ENCODE measurements around the gene SLC35E2B.

SLC35E2B gene

DNA sequence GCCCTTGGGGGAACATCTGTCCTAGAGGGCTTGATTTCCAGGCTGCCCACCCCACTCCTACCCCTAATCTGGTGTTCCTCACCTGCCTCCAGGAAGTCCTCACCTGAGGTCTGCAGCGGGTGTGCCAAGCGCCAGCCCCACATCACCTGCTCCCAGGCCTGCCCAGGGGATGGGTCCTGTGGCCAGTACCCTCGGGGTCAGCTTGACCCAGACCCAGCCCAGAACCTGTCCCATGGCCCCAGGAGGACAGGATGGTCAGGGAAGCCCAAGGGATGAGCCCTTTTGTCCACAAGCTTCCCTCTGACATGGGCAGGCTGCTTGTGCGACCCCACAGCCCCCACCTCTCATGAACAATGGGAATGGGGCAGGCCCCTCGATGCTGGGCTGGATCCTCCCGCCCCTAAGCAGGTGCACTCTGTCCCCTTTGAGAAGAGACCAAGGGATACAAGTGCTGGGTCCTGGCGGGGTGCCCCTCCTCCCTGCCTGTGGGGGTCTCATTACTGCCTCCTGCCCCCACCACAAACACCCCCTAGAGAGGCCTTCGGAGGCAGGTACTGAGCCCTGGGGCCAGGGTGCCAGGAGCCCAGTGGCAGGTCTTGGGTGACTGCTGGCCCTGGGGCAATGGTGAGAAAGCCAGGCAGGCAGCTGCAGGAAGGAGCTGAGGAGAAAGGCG, 74.1 kb downstream of the SLC35E2B start:
- Histone ChIP-seq H3K27me3 (no peaks in the 10 kb centered on the region), H3K9me3 (replicated peaks in 1 of 11) (no peaks in the 10 kb centered on the region), H3K27ac (no peak overlapping the region), H3K36me3 (peaks cover 0 to 28% (median 14%) of the 10 kb centered on the region in 11 experiments; a peak in 14 of 22 replicates), H3K4me2 (no peak overlapping the region), H3K4me1 (peaks cover 23 to 44% (median 28%) of the 10 kb centered on the region in 10 experiments), H3K4me3 (no peak overlapping the region), H3K9ac (peak overlapping the region in 3 of 11 experiments; percentile 26 to 99 (median 31); a peak in 2 of 22 replicates), H4K20me1 (peaks cover 11 to 89% (median 67%) of the 10 kb centered on the region in 11 experiments; a peak in 19 of 22 replicates)
- no peak for TF ChIP-seq Cebpa-rat (IDR thresholded peaks at IDR 0.05)

DNA sequence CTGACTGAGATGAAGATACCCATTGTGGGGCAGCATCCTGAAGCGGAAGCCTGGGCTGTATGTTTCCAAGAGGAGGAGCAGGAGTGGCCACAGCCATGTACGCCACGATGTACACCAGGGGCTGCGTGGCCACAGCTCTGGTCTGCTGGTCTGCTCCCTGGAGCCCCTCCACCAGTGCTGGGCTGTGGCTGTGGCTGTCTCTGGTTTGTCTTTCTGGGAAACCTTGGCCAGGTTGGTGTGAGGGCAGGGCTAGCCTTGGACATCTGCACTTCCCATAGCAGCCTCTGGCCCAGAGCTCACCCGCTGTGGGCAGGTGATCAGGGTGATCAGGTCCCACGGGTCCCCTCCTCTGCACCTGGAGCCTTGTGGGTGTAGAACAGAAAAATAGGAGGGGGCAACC, 74.7 kb downstream of the SLC35E2B start:
- Histone ChIP-seq H3K4me2 (peak overlapping the region in 5 of 11 experiments; percentile 84 to 100 (median 98); a peak in 4 of 22 replicates), H4K20me1 (peaks cover 11 to 87% (median 67%) of the 10 kb centered on the region in 11 experiments; a peak in 19 of 22 replicates), H3K27me3 (no peaks in the 10 kb centered on the region), H3K36me3 (peaks cover 0 to 28% (median 14%) of the 10 kb centered on the region in 11 experiments; a peak in 14 of 22 replicates), H3K27ac (no peak overlapping the region), H3K9ac (peak overlapping the region in 9 of 11 experiments; percentile 26 to 99 (median 96); a peak in 7 of 22 replicates), H3K4me1 (peaks cover 27 to 46% (median 32%) of the 10 kb centered on the region in 10 experiments), H3K9me3 (replicated peaks in 1 of 11) (no peaks in the 10 kb centered on the region), H3K4me3 (no peak overlapping the region)
- TF ChIP-seq Cebpa-rat (IDR thresholded peaks at IDR 0.05): no peak

DNA sequence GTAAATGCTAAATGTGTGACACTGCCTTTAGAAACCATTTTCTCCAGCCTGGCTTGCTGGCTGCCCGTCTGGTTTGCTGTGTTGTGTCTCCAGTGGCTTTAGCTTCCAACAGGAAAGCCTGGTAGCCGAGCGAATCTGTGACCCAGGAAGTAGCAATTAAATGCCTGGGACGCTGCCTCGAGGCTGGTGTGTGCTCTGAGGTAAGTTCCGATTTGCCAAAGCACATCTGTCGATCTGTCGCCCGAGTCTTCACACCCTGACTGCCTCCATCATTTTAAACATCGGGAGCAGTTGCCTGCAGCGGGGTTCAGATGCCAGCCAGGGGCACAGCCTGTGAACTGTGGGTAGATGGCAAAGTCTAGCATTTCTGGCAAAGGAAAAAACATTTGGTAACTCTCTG, 75.1 kb downstream of the SLC35E2B start:
- H3K4me1 ChIP-seq: peaks cover 27 to 46% (median 32%) of the 10 kb centered on the region in 10 experiments
- H3K27ac ChIP-seq: no peak overlapping the region
- peak overlapping the region in 2 of 10 experiments; percentile 83 to 86; a peak in 1 of 20 replicates for H3K4me3 ChIP-seq
- H3K27me3 ChIP-seq: no peaks in the 10 kb centered on the region
- H3K4me2 ChIP-seq: peak overlapping the region; percentile 84 to 100 (median 98); a peak in 18 of 22 replicates
- H3K9me3 ChIP-seq (replicated peaks in 1 of 11): no peaks in the 10 kb centered on the region
- H4K20me1 ChIP-seq: peaks cover 11 to 83% (median 65%) of the 10 kb centered on the region in 11 experiments; a peak in 19 of 22 replicates
- H3K36me3 ChIP-seq: peaks cover 0 to 28% (median 14%) of the 10 kb centered on the region in 11 experiments; a peak in 14 of 22 replicates
- H3K9ac ChIP-seq: peak overlapping the region in 9 of 11 experiments; percentile 37 to 99 (median 96); a peak in 12 of 22 replicates
- TF ChIP-seq Cebpa-rat (IDR thresholded peaks at IDR 0.05): no peak

DNA sequence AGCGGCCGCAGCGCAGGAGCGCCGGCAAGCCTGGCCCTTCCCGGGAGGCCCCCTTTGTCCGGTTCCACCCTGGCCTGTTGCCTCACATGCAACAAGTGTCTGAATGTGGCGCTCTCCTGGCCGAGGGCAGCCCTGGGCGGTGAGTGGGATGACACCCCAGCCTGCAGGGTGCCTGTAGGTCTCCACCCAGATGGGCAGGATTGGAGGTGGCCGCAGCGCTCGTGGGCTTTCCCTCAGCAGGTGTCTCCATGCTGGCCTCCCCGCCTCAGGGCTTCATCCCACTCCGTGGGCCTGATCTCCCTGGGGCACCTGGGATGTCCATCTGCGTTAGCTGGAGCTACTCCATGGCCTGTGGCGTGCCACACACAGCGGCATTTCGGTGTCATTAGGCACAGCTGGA, 75.8 kb downstream of the SLC35E2B start:
- H3K27ac ChIP-seq: 0 out of 22 replicates have a peak overlapping the region, but pooled peaks of 1 of the 11 experiments have one; percentile 96
- H3K4me1 ChIP-seq: peaks cover 27 to 47% (median 33%) of the 10 kb centered on the region in 10 experiments
- H3K9me3 ChIP-seq (replicated peaks in 1 of 11): no peaks in the 10 kb centered on the region
- peak overlapping the region; percentile 90 to 99 (median 96) for H3K9ac ChIP-seq
- TF ChIP-seq Cebpa-rat (IDR thresholded peaks at IDR 0.05): no peak
- H4K20me1 ChIP-seq: peaks cover 11 to 76% (median 58%) of the 10 kb centered on the region in 11 experiments; a peak in 18 of 22 replicates
- H3K4me3 ChIP-seq: peak overlapping the region; percentile 81 to 98 (median 90)
- no peaks in the 10 kb centered on the region for H3K27me3 ChIP-seq
- H3K36me3 ChIP-seq: peaks cover 0 to 28% (median 14%) of the 10 kb centered on the region in 11 experiments; a peak in 14 of 22 replicates
- peak overlapping the region; percentile 84 to 100 (median 98) for H3K4me2 ChIP-seq

DNA sequence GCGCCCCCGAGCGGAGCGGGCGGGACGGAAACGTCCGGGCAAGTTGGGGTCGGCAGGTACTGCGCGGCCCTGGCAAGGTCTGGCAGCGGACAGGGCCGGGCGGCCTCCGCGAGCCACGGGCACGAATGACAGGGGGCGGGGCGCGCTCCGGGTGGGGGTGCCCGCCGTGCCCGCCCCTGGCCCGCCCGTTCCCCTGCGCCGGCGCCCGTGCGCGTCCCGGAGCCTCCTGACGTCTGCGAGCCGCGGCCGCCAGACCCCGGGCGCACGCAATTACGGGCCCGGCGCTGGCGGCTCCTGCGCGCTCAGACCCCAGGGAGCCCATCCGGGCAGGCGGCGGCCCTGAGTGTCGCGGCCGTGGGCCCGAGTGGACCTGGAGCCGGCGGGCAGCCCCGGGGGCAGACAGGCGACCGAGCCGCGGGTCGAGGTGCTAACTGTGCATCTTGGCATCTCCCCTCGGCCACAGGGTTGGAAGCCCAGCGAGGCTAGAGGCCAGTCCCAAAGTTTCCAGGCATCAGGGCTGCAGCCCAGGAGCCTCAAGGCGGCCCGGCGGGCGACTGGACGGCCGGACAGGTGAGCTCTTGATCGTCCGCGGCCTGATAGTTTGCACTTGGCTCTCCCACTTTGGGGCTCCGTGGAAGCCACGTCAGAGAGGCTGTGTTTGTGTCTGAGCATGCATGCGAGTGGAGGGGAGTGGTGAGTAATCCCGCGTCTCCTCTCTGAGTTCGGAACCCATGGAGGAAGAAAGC, 76.4 kb downstream of the SLC35E2B start:
- Histone ChIP-seq H4K20me1 (peaks cover 11 to 70% (median 52%) of the 10 kb centered on the region in 11 experiments; a peak in 18 of 22 replicates), H3K9ac (peak overlapping the region; percentile 90 to 99 (median 96)), H3K36me3 (peaks cover 0 to 28% (median 14%) of the 10 kb centered on the region in 11 experiments; a peak in 14 of 22 replicates), H3K4me2 (peak overlapping the region; percentile 84 to 100 (median 98)), H3K27ac (peak overlapping the region; percentile 91 to 99 (median 97)), H3K27me3 (no peaks in the 10 kb centered on the region), H3K4me1 (peaks cover 27 to 54% (median 38%) of the 10 kb centered on the region in 10 experiments), H3K4me3 (peak overlapping the region; percentile 81 to 98 (median 90)), H3K9me3 (replicated peaks in 1 of 11) (no peaks in the 10 kb centered on the region)
- TF ChIP-seq Cebpa-rat (IDR thresholded peaks at IDR 0.05): no peak

DNA sequence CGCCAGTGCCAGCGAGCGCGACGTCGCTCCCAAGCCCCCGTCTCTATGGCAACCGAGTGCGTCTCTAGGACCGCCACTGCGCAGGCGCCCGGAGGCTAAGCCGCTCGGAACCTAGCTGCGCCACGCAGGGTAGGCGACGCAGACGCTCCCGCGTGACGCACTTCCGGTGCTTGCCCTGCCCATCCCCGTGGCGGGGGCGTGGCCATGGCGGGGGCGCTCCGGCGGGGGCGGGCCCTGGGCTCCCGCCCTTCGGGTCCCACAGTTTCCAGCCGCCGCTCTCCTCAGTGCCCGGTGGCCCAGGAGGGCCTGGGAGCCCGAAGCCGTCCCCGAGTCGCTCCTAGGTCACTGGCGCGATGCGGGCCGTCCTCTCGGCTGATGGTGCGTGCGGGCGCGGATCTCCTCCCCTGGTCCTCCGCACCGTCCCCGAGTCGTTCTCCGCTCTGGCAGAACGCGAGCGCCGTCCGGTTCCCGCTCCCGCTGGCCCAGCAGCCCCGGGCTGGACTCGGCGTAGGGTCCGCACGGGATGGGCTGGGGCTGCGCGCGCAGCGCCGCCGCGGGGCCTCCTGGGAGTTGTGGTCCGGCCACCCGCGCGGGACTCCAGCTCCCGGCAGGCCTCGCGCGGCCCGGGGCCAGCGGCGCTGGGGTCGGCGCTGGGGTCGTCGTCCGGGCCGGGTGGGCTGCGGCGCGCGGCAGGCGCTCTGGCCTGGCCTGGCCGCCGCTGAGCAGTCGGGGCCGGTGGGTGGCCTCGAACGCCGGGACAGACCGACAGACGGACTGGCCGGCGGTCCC, 77.1 kb downstream of the SLC35E2B start, which contains the start of gene MIB2:
TSS of gene MIB2 (plus strand) at position 245 of the 789 bp plus-strand sequence. CDS start 7,953 bp downstream, outside the sequence.
- H3K4me2 ChIP-seq: peak within 1 kb of the TSS; percentile 84 to 100 (median 98)
- H3K27me3 ChIP-seq: no peaks in the 10 kb centered on the region
- peaks cover 27 to 50% (median 38%) of the 10 kb centered on the region in 10 experiments for H3K4me1 ChIP-seq
- no peaks in the 10 kb centered on the region for H3K9me3 ChIP-seq (replicated peaks in 1 of 11)
- H4K20me1 ChIP-seq: peaks cover 11 to 62% (median 44%) of the 10 kb centered on the region in 11 experiments; a peak in 18 of 22 replicates
- TF ChIP-seq Cebpa-rat (IDR thresholded peaks at IDR 0.05): no peak
- peaks cover 0 to 28% (median 14%) of the 10 kb centered on the region in 11 experiments; a peak in 14 of 22 replicates for H3K36me3 ChIP-seq
- peak within 1 kb of the TSS; percentile 91 to 99 (median 97) for H3K27ac ChIP-seq
- H3K4me3 ChIP-seq: peak within 1 kb of the TSS; percentile 81 to 98 (median 90)
- peak within 1 kb of the TSS; percentile 90 to 99 (median 96) for H3K9ac ChIP-seq

DNA sequence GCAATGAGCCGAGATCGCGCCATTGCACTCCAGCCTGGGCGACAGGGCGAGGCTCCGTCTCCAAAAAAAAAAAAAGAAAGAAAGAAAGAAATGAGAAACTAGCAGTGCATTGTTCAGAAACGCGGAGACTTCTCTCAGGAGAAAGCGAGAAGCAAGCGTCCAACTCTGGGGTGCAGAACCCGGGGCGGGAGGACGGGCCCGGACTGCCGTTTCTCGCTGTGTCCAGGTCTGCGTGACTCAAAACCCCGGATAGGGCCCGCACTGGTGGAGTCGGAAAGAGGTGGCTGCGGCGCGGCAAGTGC, 77.7 kb downstream of the SLC35E2B start:
- Histone ChIP-seq H3K27me3 (no peaks in the 10 kb centered on the region), H3K4me1 (peaks cover 27 to 49% (median 37%) of the 10 kb centered on the region in 10 experiments), H3K4me2 (peak overlapping the region; percentile 84 to 100 (median 98)), H3K9me3 (replicated peaks in 1 of 11) (no peaks in the 10 kb centered on the region), H3K36me3 (peaks cover 0 to 28% (median 14%) of the 10 kb centered on the region in 11 experiments; a peak in 14 of 22 replicates), H3K27ac (peak overlapping the region in 10 of 11 experiments; percentile 93 to 99 (median 97); a peak in 19 of 22 replicates), H4K20me1 (peaks cover 11 to 57% (median 39%) of the 10 kb centered on the region in 11 experiments; a peak in 18 of 22 replicates), H3K4me3 (peak overlapping the region; percentile 81 to 98 (median 90)), H3K9ac (peak overlapping the region; percentile 90 to 99 (median 96))
- no peak for TF ChIP-seq Cebpa-rat (IDR thresholded peaks at IDR 0.05)
